Measurements from ENCODE around the gene CSNK1A1.

- TF ChIP-seq CTCF (conservative IDR thresholded peaks at IDR 0.05; ENCODE audit: low read length) (no peak), EZH2phosphoT487 (IDR thresholded peaks at IDR 0.05; ENCODE audit: borderline replicate concordance) (no peak)
These were observed 53.9 kb downstream of the CSNK1A1 start for GRCh38 chr5:149497357-149497756.

Data from Loucy (cell line).